GM19372 (cell line): Measurements from ENCODE around the gene ATP8B4.
A peak's percentile ranks its signal among the peaks of the same experiment; 100 is the strongest.

ENCODE experiments used
- ATAC-seq: cut with Tn5 transposase; IDR thresholded peaks from one replicate; pipeline ENCODE4 v1.9.1; 2021; ENCODE audit warnings: mild to moderate bottlenecking, low read depth, moderate library complexity; ENCODE audit not compliant: unreplicated experiment

ATP8B4 gene

GRCh38 chr15:49875392-49875791 lies 243.6 kb downstream of the ATP8B4 start:
- ATAC-seq = peak; percentile 51

GRCh38 chr15:49870472-49870871 lies 248.6 kb downstream of the ATP8B4 start:
- no peak for ATAC-seq

- ATAC-seq = no peak
Observed at GRCh38 chr15:49868348-49868747, 250.7 kb downstream of the ATP8B4 start.

GRCh38 chr15:49865925-49866757 lies 252.9 kb downstream of the ATP8B4 start:
- no peak for ATAC-seq

GRCh38 chr15:49864251-49864650 lies 254.8 kb downstream of the ATP8B4 start:
- ATAC-seq = no peak

GRCh38 chr15:49863431-49864224 lies 255.4 kb downstream of the ATP8B4 start:
- ATAC-seq = no peak

- ATAC-seq = no peak
Observed at GRCh38 chr15:49860101-49860500, 258.9 kb downstream of the ATP8B4 start.

- no peak for ATAC-seq
Observed at GRCh38 chr15:49857496-49858475, 261.2 kb downstream of the ATP8B4 start.

- ATAC-seq = no peak
Observed at GRCh38 chr15:49855917-49856637, 263.0 kb downstream of the ATP8B4 start.

GRCh38 chr15:49852756-49853155 lies 266.3 kb downstream of the ATP8B4 start:
- ATAC-seq = no peak

GRCh38 chr15:49848807-49849206 lies 270.2 kb downstream of the ATP8B4 start:
- no peak for ATAC-seq

GRCh38 chr15:49848282-49848724 lies 270.7 kb downstream of the ATP8B4 start:
- ATAC-seq = no peak

GRCh38 chr15:49847423-49848281 lies 271.4 kb downstream of the ATP8B4 start:
- ATAC-seq = no peak

GRCh38 chr15:49844390-49844789 lies 274.6 kb downstream of the ATP8B4 start:
- ATAC-seq = no peak

- no peak for ATAC-seq
Observed at GRCh38 chr15:49843725-49844124, 275.3 kb downstream of the ATP8B4 start.

GRCh38 chr15:49842031-49842730 lies 276.9 kb downstream of the ATP8B4 start:
- no peak for ATAC-seq

- ATAC-seq = no peak
Observed at GRCh38 chr15:49832511-49832910, 286.5 kb downstream of the ATP8B4 start.
